Right lobe of liver (tissue), 4 donors: ENCODE measurements around the gene EMP1.

Experiments
- POLR2A ChIP-seq: fragments of 450-650 bp; IDR thresholded peaks from one replicate; pipeline ENCODE4 v1.6.1; 2017; ENCODE audit warnings: antibody characterized with exemption, mild to moderate bottlenecking
- TF ChIP-seq, protein P1 (sequence below), 4 donors: fragments of 200-600 bp in 3 of 4; fragments of 450-650 bp in 1 of 4; IDR thresholded peaks; one replicate each; pipeline versions ENCODE4 v1.5.1 to v1.8.0; 2016 to 2022; ENCODE audit warnings: antibody characterized with exemption in 4 of 4, mild to moderate bottlenecking in 2 of 4
- donor health status: DM: no; HTN: no; CAD: no.
- donor health status: DM: no; HTN: no; CAD: no.
- donor health status: DM: no; HTN: yes; CAD: no.

- TF ChIP-seq, protein P1, sequence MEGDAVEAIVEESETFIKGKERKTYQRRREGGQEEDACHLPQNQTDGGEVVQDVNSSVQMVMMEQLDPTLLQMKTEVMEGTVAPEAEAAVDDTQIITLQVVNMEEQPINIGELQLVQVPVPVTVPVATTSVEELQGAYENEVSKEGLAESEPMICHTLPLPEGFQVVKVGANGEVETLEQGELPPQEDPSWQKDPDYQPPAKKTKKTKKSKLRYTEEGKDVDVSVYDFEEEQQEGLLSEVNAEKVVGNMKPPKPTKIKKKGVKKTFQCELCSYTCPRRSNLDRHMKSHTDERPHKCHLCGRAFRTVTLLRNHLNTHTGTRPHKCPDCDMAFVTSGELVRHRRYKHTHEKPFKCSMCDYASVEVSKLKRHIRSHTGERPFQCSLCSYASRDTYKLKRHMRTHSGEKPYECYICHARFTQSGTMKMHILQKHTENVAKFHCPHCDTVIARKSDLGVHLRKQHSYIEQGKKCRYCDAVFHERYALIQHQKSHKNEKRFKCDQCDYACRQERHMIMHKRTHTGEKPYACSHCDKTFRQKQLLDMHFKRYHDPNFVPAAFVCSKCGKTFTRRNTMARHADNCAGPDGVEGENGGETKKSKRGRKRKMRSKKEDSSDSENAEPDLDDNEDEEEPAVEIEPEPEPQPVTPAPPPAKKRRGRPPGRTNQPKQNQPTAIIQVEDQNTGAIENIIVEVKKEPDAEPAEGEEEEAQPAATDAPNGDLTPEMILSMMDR (IDR thresholded peaks at IDR 0.05) = no peak
- TF ChIP-seq POLR2A = no peak
Observed at GRCh38 chr12:13152281-13152680, 44.2 kb upstream of the EMP1 start.
